Measurements from ENCODE around the gene GID4. TPM values are rescaled to one million over a fixed set of nuclear protein-coding genes. Genes with fewer than 3 reads are reported as not detected.

The GID4 gene
- total RNA-seq, 2 experiments from 2014 or later = 3.4 to 3.7 TPM

DNA sequence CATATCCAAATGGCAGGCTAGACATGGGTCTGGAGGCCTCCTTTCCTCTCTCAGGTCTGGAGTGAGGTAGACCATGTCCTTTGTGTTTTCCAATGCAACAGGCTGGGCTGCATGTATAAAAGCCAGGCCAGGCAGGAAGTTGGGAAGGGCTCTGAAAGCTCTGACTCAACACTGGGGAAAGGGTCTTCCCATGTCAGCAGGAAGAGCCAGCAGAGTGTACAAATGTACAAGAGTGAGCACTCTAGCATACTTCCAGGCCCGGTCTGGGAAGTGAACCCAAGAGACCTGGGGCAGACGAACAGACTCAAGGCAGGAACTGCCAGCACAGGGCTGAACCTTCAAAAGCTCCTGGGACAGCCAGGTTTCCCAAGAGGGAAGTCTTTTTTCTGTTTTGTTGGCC is 7.3 kb upstream of the GID4 start:
- Mint-ChIP-seq H3K27ac (no peak overlapping the region), H3K36me3 (ENCODE audit: low read depth) (peaks cover 8% of the 10 kb centered on the region), H3K4me1 (ENCODE audit: low read depth) (peaks cover 14% of the 10 kb centered on the region), H3K9me3 (no peaks in the 10 kb centered on the region), H3K4me3 (no peak overlapping the region), H3K27me3 (no peaks in the 10 kb centered on the region)
- DNase-seq = no peak
- no peak for TF ChIP-seq CTCF (IDR thresholded peaks at IDR 0.05)
- POLR2A ChIA-PET = no interaction called here
- intact Hi-C loops (cut with DNase I, micrococcal nuclease) = loop anchor here in 1 of 2 experiments (1.0 to 10.0 kb wide), 3 partner anchors 141 to 277 kb away; no protein-coding TSS in a partner anchor
- CTCF ChIA-PET = no interaction called here
- H3K36me3 ChIP-seq (ENCODE audit: insufficient read depth, low read length) = peaks cover 10% of the 10 kb centered on the region
- H3K27ac ChIP-seq (ENCODE audit: low read depth in 1 of 2, low read length in 2 of 2) = no peak overlapping the region
- H3K27me3 ChIP-seq (ENCODE audit: control insufficient read depth in 1 of 2, insufficient read depth in 2 of 2, low read length in 2 of 2) = no peaks in the 10 kb centered on the region
- no peak for ATAC-seq (ENCODE audit: poor library complexity)
- peaks cover 12% of the 10 kb centered on the region for H3K4me1 ChIP-seq (ENCODE audit: insufficient read depth, low read length)
- no peaks in the 10 kb centered on the region for H3K9me3 ChIP-seq (ENCODE audit: control insufficient read depth in 1 of 2, insufficient read depth in 1 of 2, low read length in 2 of 2)
- no peak overlapping the region for H3K4me3 ChIP-seq (ENCODE audit: low read length)

GRCh38 chr17:18033442-18034099 is 5.6 kb upstream of the GID4 start:
- H3K9me3 Mint-ChIP-seq = no peaks in the 10 kb centered on the region
- no peak overlapping the region for H3K4me3 ChIP-seq (ENCODE audit: low read length)
- TF ChIP-seq CTCF (IDR thresholded peaks at IDR 0.05) = peak; percentile 69
- intact Hi-C loops (cut with DNase I, micrococcal nuclease) = loop anchor here (1.0 to 10.0 kb wide), 4 partner anchors 142 to 352 kb away; partner anchors contain the start of gene RAI1 (in 2 of the 2)
- peak overlapping the region; percentile 60 for H3K27ac Mint-ChIP-seq
- peaks cover 28% of the 10 kb centered on the region for H3K4me1 ChIP-seq (ENCODE audit: insufficient read depth, low read length)
- POLR2A ChIA-PET = interaction anchor here (0.9 to 1.7 kb wide), 6 partner anchors 9 to 351 kb away, joined by 3 to 10 read pairs (median 5); partner anchors contain the start of genes DRC3 and TOM1L2
- CTCF ChIA-PET = interaction anchor here (1.0 to 2.0 kb wide), 7 partner anchors 9 to 769 kb away, joined by 3 to 13 read pairs (median 3); partner anchors contain the start of genes DRC3 and TOM1L2
- H3K36me3 Mint-ChIP-seq (ENCODE audit: low read depth) = peaks cover 2% of the 10 kb centered on the region
- peak overlapping the region; percentile 77 for H3K4me3 Mint-ChIP-seq
- no peak overlapping the region for H3K27ac ChIP-seq (ENCODE audit: low read depth in 1 of 2, low read length in 2 of 2)
- no peaks in the 10 kb centered on the region for H3K27me3 Mint-ChIP-seq
- H3K27me3 ChIP-seq (ENCODE audit: control insufficient read depth in 1 of 2, insufficient read depth in 2 of 2, low read length in 2 of 2) = no peaks in the 10 kb centered on the region
- H3K36me3 ChIP-seq (ENCODE audit: insufficient read depth, low read length) = no peaks in the 10 kb centered on the region
- DNase-seq = peak in 11 of 14 experiments; percentile 11 to 87 (median 46)
- ATAC-seq (ENCODE audit: poor library complexity) = peak; percentile 98
- peaks cover 30% of the 10 kb centered on the region for H3K4me1 Mint-ChIP-seq (ENCODE audit: low read depth)
- H3K9me3 ChIP-seq (ENCODE audit: control insufficient read depth in 1 of 2, insufficient read depth in 1 of 2, low read length in 2 of 2) = no peaks in the 10 kb centered on the region

DNA sequence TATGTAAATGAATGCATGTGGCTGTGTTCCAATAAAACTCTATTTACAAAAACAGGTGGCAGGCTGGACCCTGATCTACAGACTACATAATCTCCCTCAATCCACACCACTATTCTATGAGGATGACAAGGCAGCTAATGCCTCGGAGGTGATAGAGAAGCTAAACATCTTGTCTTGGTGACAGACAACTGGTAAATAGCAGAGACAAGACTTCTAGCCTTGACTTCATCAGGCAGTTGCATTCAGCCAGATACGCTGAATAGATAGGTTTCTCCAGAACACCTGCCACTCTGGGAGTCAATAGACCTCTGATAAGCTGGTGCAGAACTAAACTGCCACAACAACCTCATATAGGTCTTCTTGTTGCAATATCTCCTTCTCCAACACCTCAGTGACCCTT is 3.5 kb upstream of the GID4 start:
- Histone ChIP-seq H3K9me3 (ENCODE audit: control insufficient read depth in 1 of 2, insufficient read depth in 1 of 2, low read length in 2 of 2) (no peaks in the 10 kb centered on the region), H3K27me3 (ENCODE audit: control insufficient read depth in 1 of 2, insufficient read depth in 2 of 2, low read length in 2 of 2) (no peaks in the 10 kb centered on the region), H3K4me3 (ENCODE audit: low read length) (no peak overlapping the region), H3K4me1 (ENCODE audit: insufficient read depth, low read length) (peaks cover 40% of the 10 kb centered on the region), H3K27ac (ENCODE audit: low read depth in 1 of 2, low read length in 2 of 2) (no peak overlapping the region), H3K36me3 (ENCODE audit: insufficient read depth, low read length) (no peaks in the 10 kb centered on the region)
- intact Hi-C loops (cut with DNase I, micrococcal nuclease) = loop anchor here (2.0 to 10.0 kb wide), 4 partner anchors 281 to 678 kb away; partner anchors contain the start of gene MED9 (in 1 of the 2)
- ATAC-seq (ENCODE audit: poor library complexity) (no peak), DNase-seq (no peak)
- Mint-ChIP-seq H3K27me3 (no peaks in the 10 kb centered on the region), H3K27ac (no peak overlapping the region), H3K9me3 (no peaks in the 10 kb centered on the region), H3K4me1 (ENCODE audit: low read depth) (peaks cover 47% of the 10 kb centered on the region), H3K4me3 (peak overlapping the region; percentile 56), H3K36me3 (ENCODE audit: low read depth) (peaks cover 11% of the 10 kb centered on the region)
- CTCF ChIA-PET = no interaction called here
- TF ChIP-seq CTCF (IDR thresholded peaks at IDR 0.05) = no peak
- POLR2A ChIA-PET = interaction anchor here (0.7 to 0.9 kb wide), 2 partner anchors 63 to 292 kb away, joined by 3 to 4 read pairs; partner anchors contain the start of genes DRC3 and TOM1L2

Measured in CD4-positive, alpha-beta T cell (primary cell).